H1 (cell line): ENCODE results near the gene KIF27. TPM values are rescaled to one million over a fixed set of nuclear protein-coding genes. Genes with fewer than 3 reads are reported as not detected.

ENCODE experiments used
- HDAC6 ChIP-seq: IDR thresholded peaks from one replicate; pipeline ENCODE4 v1.7.1; 2012; ENCODE audit warnings: low read depth, mild to moderate bottlenecking, inconsistent platforms, low read length, moderate library complexity
- TAF1 ChIP-seq: IDR thresholded peaks from 2 replicates; pipeline ENCODE4 v1.6.1; 2011; ENCODE audit warnings: mild to moderate bottlenecking, low read depth, low read length
- TAF7 ChIP-seq: optimal IDR thresholded peaks from 2 replicates; pipeline ENCODE3; 2011; ENCODE audit warnings: low read depth, mild to moderate bottlenecking, inconsistent platforms, low read length, moderate library complexity, borderline replicate concordance
- polyA plus RNA-seq, 7 experiments: library from polyadenylated mRNA; depleted of rRNA in 3 of 7; stranded (reverse) in 5 of 7; unstranded in 2 of 7; fragments of >200 nt in 5 of 7; fragments of 200-250 nt in 2 of 7; gene quantifications; 1 replicate in 5 of 7; 2 replicates in 1 of 7; 4 replicates in 1 of 7; pipeline versions ENCODE4 v1.2.1 to v1.2.3, GENCODE V29; 2011 to 2013; ENCODE audit warnings: missing spikeins in 2 of 7, mixed read lengths in 2 of 7
- total RNA-seq: library from RNA; stranded (reverse); fragmentation: NEBNext Ultra II Directional; extraction: Animal tissue kit (Norgen Biotek cat#: 25700); gene quantifications from 2 replicates; pipeline ENCODE4 v1.2.1, GENCODE V29; 2021

KIF27 gene
- total and polyA plus RNA-seq, 2 of the 8 experiments (the other 6 are each of a cell fraction or from before 2014, with no cell fraction given) = 0.47 to 7.0 TPM

DNA sequence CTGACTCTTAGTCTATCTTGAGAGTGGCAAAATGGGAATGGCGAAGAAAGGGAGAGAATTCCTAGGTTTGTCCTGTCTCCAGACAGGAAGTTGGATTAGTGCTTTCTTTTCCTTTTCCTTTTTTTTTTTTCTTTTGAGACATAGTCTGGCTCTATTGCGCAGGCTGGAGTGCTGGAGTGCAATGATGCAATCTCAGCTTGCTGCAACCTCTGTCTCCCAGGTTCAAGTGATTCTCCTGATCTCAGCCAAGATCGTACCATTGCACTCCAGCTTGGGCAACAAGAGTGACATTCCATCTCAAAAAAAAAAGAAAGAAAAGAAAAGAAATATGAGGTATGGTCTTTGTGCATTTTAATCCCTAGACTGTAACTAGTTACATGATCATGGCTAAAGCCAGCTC lies 12.6 kb upstream of the KIF27 start (continued):
- TF ChIP-seq TAF7 = no peak
- TF ChIP-seq TAF1 = no peak
- TF ChIP-seq HDAC6 = no peak
